ENCODE measurements around the gene SPATS2L. TPM values are rescaled to one million over a fixed set of nuclear protein-coding genes. Genes with fewer than 3 reads are reported as not detected.

SPATS2L gene
- total RNA-seq, 1 donor from 2014 or later, result 36.6 TPM

DNA sequence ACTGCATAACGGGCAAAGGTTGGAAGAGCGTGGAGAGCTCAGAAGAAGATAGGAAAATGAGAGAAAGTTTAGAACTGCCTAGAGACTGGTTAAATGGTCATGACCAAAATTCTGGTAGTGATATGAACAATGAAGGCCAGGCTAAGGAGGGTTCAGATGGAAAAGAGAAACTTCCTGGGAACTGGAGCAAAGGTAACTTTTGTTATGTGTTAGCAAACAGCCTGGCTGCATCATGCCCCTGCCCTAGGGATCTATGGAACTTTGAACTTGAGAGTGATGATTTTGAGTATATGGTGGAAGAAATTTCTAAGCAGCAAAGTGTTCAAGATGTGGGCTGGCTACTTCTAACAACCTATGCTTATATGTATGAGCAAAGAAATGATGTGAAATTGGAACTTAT, 44.4 kb upstream of the SPATS2L start:
- Histone ChIP-seq H3K27ac (no peak overlapping the region), H3K4me3 (no peak overlapping the region), H3K27me3 (no peaks in the 10 kb centered on the region), H3K4me1 (no peaks in the 10 kb centered on the region), H3K9me3 (no peaks in the 10 kb centered on the region), H3K36me3 (no peaks in the 10 kb centered on the region)
- no peak for TF ChIP-seq CTCF (IDR thresholded peaks at IDR 0.05)
- intact Hi-C loops (cut with DNase I), result no loop called here
- DNase-seq (ENCODE audit: low spot score in 2 of 2), result no peak

- H3K4me3 ChIP-seq, result no peak overlapping the region
- no peak for TF ChIP-seq CTCF (IDR thresholded peaks at IDR 0.05)
- no peaks in the 10 kb centered on the region for H3K9me3 ChIP-seq
- no peak overlapping the region for H3K27ac ChIP-seq
- H3K4me1 ChIP-seq, result no peaks in the 10 kb centered on the region
- no peaks in the 10 kb centered on the region for H3K27me3 ChIP-seq
- DNase-seq (ENCODE audit: low spot score in 2 of 2), result no peak
- intact Hi-C loops (cut with DNase I), result no loop called here
- no peaks in the 10 kb centered on the region for H3K36me3 ChIP-seq
Observed at GRCh38 chr2:200263279-200263678, 43.2 kb upstream of the SPATS2L start.

GRCh38 chr2:200264631-200265030, 41.9 kb upstream of the SPATS2L start:
- intact Hi-C loops (cut with DNase I), result no loop called here
- Histone ChIP-seq H3K27ac (no peak overlapping the region), H3K36me3 (no peaks in the 10 kb centered on the region), H3K27me3 (no peaks in the 10 kb centered on the region), H3K4me3 (no peak overlapping the region), H3K9me3 (no peaks in the 10 kb centered on the region), H3K4me1 (no peaks in the 10 kb centered on the region)
- TF ChIP-seq CTCF (IDR thresholded peaks at IDR 0.05), result no peak
- no peak for DNase-seq (ENCODE audit: low spot score in 2 of 2)

DNA sequence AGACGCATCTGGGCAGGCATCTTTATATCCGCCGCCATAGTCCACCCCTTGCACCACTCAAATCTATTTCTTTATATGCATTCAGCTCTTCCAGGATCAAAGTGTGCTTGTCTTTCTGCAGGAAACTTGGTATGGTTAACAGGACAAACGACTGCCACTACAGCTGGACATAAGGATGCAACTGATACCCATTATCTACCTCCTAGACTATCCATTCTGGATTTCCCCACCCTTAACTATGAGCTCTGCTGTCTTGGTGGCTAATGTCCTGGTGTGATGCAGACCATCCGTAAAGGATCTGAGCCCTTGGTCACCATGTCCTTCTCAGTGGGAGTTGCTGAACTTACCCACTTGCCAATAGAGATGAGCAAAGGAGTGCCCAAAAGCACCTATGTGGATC, 40.1 kb upstream of the SPATS2L start:
- TF ChIP-seq CTCF (IDR thresholded peaks at IDR 0.05), result no peak
- H3K36me3 ChIP-seq, result no peaks in the 10 kb centered on the region
- no peak overlapping the region for H3K4me3 ChIP-seq
- H3K27ac ChIP-seq, result no peak overlapping the region
- H3K9me3 ChIP-seq, result no peaks in the 10 kb centered on the region
- no peaks in the 10 kb centered on the region for H3K27me3 ChIP-seq
- intact Hi-C loops (cut with DNase I), result no loop called here
- H3K4me1 ChIP-seq, result no peaks in the 10 kb centered on the region
- DNase-seq (ENCODE audit: low spot score in 2 of 2), result no peak

- Histone ChIP-seq H3K4me1 (no peaks in the 10 kb centered on the region), H3K27ac (no peak overlapping the region), H3K27me3 (no peaks in the 10 kb centered on the region), H3K4me3 (no peak overlapping the region), H3K36me3 (no peaks in the 10 kb centered on the region), H3K9me3 (no peaks in the 10 kb centered on the region)
- no peak for DNase-seq (ENCODE audit: low spot score in 2 of 2)
- intact Hi-C loops (cut with DNase I), result no loop called here
- no peak for TF ChIP-seq CTCF (IDR thresholded peaks at IDR 0.05)
Observed at GRCh38 chr2:200267350-200267749, 39.1 kb upstream of the SPATS2L start.

DNA sequence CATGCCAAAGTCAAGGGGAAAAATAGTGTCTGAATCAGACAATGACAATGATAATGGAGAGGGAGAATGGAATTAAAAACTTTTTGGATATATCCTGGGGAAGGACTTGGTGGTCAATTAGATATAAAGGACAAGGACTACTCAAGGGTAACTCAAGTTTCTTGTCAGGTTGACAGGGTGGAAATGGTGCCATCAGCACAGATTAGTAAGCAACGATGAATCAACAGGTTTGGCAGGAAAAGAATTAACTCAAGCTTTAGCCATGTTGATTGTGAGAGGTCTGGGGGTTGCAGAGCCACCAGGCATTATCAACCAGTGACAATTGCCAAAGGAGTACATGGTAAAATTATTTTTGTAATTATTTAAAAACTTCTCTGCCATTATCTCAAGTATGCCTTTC, 35.8 kb upstream of the SPATS2L start:
- no peak overlapping the region for H3K27ac ChIP-seq
- no peak for DNase-seq (ENCODE audit: low spot score in 2 of 2)
- TF ChIP-seq CTCF (IDR thresholded peaks at IDR 0.05), result no peak
- intact Hi-C loops (cut with DNase I), result no loop called here
- H3K4me3 ChIP-seq, result no peak overlapping the region
- H3K27me3 ChIP-seq, result no peaks in the 10 kb centered on the region
- H3K4me1 ChIP-seq, result no peaks in the 10 kb centered on the region
- H3K9me3 ChIP-seq, result no peaks in the 10 kb centered on the region
- no peaks in the 10 kb centered on the region for H3K36me3 ChIP-seq
